ENCODE results near the gene ACOT7.

- TF ChIP-seq TCF7 (IDR thresholded peaks at IDR 0.05; ENCODE audit: low read depth) (no peak), MAFK (conservative IDR thresholded peaks at IDR 0.05 in 1 of 2, IDR thresholded peaks at IDR 0.05 in 1 of 2; ENCODE audit: low read length in 2 of 2) (no peak), ZNF510 (CRISPR knock-in tag; IDR thresholded peaks at IDR 0.05; ENCODE audit: low read depth) (no peak), ZNF232 (CRISPR knock-in tag; IDR thresholded peaks at IDR 0.05; ENCODE audit: borderline replicate concordance) (no peak), MAX (IDR thresholded peaks at IDR 0.05) (no peak), NFE2L2 (IDR thresholded peaks at IDR 0.05; ENCODE audit: low read length) (no peak), STAT5B (CRISPR knock-in tag; IDR thresholded peaks at IDR 0.05) (no peak), CTCF (CRISPR knock-in tag; IDR thresholded peaks at IDR 0.05) (no peak), ZNF512 (CRISPR knock-in tag; IDR thresholded peaks at IDR 0.05) (no peak), DNMT1 (CRISPR knock-in tag; IDR thresholded peaks at IDR 0.05) (no peak), SNAPC2 (CRISPR knock-in tag; IDR thresholded peaks at IDR 0.05) (no peak), ZNF674 (CRISPR knock-in tag; IDR thresholded peaks at IDR 0.05; ENCODE audit: low read depth) (no peak)
Observed at GRCh38 chr1:6287029-6287428, 106.5 kb downstream of the ACOT7 start.

All from HepG2 (cell line).